Cerebellar nuclear complex (tissue), 1 donor: Measurements from ENCODE around the gene TSEN54.

ENCODE experiments used
- DNase-seq, 2 experiments: peaks; one replicate each; lab custom pipeline; 2025; lab: John Stamatoyannopoulos, UW

The TSEN54 gene

DNA sequence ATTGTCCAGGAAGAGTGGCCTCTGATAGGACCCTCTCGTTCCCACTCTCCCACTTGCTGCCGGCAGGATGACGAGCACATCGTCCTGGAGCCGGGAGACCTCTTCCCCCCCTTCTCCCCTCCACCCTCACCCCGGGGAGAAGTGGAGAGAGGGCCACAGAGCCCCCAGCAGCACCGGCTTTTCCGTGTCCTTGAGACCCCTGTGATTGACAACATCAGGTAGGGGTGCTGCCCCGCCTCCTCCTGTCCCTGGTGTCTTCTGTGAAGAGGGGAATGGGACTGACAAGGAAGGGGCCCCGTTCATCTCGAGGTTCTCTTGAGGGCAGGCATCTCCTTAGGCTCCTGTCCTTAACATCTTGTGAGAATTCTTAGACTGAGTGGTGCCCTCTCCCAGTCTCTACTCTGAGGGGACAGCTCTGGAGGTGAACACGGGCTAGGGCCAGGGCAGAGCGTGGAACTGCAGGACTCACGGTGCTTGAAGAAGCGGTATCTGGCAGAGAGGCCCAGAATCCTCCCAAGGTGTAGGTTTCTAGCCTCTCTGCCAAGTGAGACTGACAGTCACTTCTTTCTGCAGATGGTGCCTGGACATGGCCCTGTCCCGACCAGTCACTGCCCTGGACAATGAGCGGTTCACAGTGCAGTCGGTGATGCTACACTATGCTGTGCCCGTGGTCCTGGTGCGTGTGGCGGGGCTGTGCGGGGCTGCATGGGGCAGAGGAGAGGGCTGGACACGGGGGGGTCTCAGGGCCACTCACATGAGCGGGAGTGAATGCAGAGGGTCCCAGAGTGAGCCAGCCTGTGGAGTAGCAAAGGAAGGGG lies 27.4 kb upstream of the TSEN54 start:
- DNase-seq, result no peak

DNA sequence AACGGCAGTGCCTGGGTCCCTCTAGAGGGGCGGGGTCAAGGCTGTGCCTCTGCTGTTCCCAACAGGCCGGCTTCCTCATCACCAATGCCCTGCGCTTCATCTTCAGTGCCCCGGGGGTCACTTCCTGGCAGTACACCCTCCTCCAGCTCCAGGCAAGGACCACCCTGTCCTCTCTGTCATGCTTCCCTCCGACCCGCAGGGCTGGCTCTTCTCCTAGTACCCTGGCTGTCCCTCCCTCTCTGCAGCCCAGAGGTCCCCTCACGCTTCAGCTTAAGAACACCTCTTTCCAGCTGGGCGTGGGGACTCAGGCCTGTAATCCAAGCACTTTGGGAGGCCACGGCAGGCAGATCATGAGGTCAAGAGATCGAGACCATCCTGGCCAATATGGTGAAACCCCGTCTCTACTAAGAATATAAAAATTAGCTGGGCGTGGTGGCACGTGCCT lies 26.8 kb upstream of the TSEN54 start:
- no peak for DNase-seq

DNA sequence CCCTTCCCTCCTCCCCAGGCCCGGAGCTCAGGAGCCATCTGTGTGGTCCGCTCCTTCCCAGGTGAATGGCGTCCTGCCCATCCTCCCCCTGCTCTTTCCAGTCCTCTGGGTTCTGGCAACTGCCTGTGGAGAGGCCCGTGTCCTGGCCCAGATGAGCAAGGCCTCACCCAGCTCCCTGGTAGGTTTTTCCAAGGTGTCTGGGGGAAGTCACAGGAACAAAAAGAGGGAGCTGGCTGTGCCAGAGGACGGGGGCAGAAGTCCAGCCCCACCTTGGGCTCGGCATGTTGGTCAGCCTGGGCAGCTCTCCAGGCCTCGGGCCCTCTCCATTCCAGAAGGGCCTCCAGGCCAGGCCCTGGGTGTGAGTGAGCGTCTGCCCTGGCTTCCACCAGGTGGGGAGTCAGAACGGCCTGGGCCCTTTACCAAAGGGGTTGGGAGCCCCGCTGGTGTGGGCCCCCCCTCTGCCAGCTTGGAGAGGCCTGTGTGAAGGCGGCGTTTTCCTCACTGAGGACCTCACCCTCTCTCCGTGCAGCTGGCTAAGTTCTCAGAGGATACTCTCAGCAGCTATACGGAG lies 26.1 kb upstream of the TSEN54 start:
- peak in 1 of 2 experiments; percentile 16 for DNase-seq

DNA sequence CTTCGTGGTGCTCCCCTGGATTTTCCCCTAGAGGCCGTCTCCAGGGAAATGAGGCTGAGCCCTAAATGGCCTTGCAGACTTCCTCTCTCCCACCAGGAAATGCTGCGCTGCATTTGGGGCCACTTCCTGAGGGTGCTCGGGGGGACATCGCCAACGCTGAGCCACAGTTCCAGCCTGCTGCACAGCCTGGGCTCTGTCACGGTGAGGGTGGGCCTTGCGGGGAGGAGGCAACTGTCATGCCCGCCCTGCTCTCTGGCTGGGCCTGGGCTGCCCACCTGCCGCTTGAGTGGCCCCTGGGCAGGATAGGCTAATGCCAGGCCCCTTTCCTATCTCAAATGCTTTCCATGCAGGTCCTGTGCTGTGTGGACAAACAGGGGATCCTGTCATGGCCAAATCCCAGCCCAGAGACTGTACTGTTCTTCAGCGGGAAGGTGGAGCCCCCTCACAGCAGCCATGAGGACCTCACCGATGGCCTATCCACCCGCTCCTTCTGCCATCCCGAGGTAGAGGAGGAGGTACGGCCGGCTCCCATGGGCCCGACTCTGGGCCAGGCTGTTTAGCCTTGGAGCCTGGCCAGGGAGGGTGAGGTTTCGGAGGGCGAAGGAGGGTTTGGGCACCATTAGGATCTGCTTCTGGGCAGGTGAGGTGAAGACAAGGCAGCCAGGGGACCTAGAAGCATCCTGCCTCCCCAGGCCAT lies 25.2 kb upstream of the TSEN54 start:
- DNase-seq, result no peak

DNA sequence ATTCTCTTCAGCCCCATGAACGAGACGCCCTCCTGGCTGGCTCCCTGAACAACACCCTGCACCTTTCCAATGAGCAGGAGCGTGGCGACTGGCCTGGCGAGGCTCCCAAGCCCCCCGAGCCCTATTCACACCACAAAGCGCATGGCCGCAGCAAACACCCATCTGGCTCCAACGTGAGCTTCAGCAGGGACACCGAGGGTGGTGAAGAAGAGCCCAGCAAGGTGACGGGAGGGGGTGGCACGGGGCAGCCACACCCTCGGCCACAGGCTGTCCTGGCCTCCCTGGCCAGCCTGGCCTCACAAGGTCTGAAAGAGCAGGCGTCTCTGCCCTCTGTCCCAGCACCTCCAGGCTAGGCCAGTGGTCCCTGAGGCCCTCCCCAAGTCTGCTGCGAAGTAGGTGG lies 24.6 kb upstream of the TSEN54 start:
- no peak for DNase-seq

DNA sequence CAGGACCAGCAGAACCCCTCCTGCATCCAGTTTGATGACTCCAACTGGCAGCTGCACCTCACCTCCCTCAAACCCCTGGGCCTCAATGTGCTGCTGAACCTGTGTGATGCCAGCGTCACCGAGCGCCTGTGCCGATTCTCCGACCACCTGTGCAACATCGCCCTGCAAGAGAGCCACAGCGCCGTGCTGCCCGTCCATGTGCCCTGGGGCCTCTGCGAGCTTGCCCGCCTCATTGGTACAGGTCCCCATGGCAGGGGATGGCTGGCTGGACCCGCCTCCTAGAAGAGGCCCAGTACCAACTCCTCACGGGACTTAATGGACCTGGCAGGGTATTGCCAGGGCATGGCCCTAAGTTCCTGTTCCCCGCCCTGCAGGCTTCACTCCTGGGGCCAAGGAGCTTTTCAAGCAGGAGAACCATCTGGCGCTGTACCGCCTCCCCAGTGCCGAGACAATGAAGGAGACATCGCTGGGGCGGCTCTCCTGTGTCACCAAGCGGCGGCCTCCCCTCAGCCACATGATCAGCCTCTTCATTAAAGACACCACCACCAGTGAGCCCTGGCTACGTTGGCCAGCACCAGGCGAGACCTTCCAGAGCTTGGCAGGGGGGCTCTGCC lies 23.7 kb upstream of the TSEN54 start:
- no peak for DNase-seq

DNA sequence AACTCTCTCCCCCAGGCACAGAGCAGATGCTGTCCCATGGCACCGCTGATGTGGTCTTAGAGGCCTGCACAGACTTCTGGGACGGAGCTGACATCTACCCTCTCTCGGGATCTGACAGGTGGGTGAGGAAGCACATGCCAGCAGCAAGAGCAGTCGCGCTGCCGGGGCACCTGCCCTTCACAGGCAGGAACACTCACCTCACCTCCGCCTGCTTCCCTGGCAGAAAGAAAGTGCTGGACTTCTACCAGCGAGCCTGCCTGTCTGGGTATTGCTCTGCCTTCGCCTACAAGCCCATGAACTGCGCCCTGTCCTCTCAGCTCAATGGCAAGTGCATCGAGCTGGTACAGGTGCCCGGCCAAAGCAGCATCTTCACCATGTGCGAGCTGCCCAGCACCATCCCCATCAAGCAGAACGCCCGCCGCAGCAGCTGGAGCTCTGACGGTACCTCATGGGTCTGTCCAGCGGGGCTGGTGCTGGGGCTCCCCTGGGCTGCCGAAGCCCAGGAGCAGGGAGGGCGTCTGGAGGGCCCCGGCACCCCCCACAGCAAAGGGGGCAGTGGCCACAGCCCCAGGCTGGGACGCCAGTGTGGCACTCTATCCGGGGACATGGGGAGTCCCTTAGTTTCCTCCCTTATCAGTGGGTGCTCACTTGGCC lies 22.7 kb upstream of the TSEN54 start:
- no peak for DNase-seq

DNA sequence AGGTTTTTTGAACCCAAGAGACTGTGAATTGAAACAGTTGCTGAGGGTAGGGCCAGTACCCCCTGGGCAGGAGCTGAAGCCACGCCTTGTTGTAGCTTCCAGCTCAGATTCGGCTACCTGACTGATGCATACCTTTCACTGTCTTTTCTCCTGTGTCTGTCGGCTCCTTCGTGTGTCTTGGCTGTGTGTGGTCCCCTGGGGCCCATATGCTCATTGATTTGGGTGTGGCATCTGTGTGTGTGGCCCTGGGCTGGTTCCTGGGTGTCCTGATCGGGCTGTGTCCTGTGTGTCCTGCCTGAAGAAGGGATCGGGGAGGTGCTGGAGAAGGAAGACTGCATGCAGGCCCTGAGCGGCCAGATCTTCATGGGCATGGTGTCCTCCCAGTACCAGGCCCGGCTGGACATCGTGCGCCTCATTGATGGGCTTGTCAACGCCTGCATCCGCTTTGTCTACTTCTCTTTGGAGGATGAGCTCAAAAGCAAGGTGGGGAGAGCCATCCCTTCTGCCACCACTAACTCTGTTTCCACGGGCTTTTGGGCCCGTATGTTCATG lies 21.9 kb upstream of the TSEN54 start:
- no peak for DNase-seq

DNA sequence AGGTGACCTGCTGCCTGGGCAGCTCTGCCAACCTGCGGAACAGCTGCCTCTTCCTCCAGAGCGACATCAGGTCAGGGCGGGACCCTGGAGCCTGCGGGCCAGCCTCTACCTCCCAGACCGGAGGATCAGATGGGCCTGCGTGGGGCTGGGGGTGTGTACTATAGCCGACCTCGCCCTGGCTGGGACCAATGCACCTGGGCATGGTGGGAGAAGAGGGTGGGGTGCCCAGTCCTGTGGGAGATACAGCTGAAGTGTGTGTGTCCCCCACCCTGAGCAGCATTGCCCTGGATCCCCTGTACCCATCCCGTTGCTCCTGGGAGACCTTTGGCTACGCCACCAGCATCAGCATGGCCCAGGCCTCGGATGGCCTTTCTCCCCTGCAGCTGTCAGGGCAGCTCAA lies 20.3 kb upstream of the TSEN54 start:
- DNase-seq, result no peak

DNA sequence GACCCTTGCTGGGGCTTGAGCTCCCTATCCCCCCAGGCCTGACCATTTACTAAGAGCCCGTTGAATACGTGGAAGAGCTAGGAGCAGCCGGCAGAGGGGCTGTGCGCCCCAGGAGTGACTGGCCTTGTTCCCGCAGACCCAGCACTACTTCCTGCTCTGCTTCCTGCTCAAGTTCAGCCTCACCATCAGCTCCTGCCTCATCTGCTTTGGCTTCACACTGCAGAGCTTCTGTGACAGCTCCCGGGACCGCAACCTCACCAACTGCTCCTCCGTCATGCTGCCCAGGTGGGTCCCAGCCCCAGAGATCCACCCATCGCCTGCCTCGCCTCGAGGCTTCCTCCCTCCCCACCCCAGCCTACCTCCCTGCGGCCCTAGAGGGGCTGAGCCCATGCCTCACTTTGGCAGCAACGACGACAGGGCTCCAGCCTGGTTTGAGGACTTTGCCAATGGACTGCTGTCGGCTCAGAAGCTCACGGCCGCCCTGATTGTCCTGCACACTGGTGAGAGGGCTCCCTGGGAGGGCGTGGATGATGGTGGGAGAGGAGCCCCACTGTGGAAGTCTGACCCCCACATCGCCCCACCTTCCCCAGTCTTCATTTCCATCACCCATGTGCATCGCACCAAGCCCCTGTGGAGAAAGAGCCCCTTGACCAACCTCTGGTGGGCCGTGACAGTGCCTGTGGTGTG lies 18.1 kb upstream of the TSEN54 start:
- DNase-seq, result no peak

DNA sequence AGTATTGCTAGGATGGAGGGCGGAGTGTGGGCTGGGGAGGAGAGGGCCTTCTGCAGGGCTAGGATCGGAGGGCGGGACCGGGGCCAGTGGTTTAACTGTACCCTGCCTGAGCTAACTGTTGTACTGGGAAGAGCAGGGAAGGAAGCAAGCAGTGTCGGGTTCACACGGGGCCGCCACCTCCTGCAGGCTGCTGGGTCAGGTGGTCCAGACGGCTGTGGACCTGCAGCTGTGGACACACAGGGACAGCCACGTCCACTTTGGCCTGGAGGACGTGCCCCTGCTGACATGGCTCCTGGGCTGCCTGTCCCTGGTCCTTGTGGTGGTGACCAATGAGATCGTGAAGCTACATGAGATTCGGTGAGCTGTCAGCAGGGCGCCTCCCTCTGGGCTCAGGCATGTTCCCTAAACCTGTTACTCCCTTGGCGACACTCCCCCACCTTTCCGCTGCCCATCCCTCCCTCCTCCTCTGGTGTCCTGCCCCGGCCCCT lies 17.6 kb upstream of the TSEN54 start:
- no peak for DNase-seq

DNA sequence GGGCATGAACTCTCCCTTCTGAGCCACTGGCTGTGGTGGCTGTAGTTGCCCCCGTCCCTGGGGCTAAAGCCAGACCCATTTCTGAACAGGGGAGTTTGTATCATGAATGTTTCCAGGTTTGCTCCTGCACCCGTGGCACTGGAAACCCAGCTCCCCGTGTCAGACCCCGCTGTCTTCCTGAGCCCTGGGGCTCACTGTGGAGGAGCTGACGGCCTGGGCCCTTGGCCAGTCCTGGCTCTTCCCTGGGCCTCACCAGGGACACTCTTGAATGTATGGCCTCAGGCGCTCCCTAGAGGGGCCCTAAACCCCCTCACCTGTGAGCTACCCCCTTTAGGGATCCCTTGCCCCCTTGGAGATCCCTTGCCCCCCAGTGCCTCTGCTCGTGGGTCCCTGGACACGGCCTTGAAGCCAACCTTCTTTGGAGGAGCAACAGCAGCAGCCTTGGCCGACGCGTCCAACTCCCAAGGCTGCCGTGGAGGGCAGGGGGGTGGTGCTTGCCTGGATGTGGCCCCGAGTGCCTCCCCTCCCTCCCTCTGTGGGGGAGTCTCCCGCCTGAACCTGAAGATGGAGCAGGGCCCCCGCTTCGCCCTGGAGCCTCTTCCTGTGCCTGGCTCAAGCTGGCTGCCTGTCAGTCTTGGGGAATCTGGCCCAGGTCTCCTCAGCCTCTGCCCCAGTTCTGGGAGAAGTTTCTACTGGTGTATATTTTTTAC lies 16.9 kb upstream of the TSEN54 start:
- DNase-seq, result no peak

DNA sequence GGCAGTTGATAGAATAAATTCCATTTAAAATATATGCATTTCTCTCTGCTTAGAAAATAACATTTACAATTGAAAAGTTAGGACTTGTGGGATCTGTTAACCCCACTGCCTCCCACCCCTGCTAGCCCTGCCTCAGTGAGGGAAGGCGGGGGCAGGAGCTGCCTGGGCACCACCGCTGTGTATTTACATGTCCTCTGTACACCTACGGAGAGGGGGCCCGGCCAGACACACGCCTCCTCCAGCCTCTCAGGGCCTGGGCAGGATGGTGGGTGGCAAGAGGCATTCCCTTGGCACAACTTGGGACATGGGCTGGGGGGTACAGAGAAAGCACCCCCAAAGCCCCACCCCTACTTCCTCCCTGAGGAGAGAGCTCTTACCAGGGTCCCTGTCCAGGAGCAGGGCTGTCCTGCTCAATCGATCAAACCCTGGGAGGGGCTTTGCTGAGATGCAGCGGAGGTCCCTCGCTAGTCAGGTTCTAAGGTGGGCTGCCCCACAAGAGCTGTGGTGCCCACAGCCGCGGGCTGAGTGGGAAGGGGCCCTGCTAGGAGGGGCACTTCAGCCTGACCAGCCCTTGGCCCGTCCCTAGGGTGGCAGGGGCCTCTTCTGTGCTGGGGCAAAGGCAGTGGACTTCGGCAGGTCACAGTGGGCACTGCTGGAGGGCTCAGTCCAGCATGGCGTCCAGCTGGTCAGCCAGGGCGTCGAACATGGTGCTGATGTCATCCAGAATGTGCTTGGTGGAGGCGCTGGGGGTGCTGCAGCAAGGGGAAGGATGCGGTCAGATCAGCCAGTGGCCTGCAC lies 15.7 kb upstream of the TSEN54 start:
- no peak for DNase-seq

DNA sequence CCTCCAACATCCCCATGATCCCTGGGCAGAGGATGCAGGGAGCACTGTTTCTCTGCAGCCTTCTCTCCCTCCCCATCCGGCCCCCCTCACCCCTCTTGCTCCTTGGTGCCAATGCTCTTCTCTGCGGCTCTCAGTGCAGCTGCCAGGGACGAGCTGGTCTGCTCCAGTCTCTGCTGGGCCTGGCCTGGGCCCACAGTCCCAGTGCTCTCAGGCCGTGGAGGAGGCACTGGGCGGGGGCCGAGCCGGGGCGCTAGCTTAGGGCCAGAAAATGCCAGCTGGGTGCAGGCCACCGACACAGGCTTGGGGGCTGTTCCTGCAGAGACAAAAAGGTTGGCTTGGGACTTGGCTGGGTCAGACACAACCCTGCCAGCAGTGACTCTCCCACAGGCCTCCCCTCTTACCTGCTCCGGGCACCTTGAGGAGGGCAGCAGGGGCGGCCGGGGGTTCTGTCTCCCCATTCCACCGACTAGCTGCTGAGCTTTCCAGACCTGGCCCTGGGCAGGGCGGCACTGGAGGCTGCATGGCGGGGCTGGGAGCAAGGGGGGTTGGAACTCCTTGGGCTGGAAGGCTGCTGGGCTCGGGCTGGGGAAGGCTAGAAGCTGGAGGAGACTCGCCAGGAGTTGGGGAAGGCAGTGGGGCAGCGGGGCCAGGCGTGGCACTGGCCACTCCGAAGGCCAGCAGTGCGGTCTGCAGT lies 14.8 kb upstream of the TSEN54 start:
- no peak for DNase-seq

DNA sequence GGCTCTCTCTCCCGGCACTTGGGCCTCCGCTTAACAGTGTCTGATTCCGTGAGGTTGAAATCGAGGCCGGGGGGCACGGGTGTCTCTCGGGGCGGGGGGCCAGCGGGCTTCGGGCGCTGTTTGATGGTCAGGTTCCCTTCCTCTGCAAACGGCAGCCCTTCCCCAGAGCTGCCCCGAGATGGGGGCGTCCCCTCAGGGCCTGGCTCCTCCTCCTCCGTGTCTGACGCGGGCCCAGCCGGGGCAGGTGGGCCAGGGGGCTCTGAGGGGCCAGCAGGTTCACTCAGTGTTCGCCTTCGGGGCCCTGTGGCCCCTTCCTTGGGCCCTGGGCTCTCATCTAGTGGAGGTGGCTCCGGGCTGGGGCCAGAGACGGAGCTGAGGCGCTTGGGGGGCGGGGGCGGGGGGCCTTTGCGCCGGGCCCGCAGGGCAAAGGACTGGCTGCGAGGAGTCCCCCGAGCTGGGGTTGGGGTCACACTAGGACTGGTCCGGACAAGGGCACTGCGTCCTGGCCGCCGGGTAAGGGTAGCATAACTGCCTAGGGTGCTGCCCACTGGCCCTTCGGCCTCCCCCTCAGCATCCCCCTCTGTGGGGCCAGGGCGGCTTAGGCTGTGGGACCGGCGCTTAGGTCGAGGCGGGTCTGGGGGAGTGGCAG lies 14.1 kb upstream of the TSEN54 start:
- DNase-seq, result no peak

DNA sequence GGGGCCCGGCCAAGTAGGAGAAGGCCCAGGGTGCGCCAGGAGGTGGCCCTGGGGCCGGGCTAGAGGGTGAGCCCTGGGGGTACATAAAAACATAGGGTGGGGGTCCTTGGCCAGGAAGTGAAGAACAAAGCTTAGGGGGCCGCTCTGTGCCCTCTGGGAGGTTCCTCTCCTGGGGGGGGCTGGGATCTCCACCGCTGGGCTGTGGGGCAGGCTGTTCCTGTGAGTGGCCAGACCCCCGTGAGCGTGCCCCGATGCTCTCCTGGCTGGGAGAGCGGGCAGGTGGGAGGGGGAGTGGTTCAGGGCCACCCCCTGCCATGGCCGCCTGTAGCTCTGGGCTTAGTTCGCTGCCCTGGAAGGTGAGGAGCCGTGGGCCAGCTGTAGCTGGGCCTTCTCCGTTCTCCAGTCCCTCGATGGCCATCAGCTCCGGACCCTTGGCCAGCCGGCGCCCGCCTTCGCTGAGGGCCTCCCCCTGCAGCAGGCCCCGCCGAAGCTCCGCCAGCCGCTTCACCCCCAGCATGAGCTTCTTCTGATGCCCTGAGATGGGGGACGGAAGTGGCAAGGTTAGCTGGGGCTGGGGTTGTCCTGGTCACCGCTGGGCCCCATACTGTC lies 13.5 kb upstream of the TSEN54 start:
- DNase-seq, result no peak

DNA sequence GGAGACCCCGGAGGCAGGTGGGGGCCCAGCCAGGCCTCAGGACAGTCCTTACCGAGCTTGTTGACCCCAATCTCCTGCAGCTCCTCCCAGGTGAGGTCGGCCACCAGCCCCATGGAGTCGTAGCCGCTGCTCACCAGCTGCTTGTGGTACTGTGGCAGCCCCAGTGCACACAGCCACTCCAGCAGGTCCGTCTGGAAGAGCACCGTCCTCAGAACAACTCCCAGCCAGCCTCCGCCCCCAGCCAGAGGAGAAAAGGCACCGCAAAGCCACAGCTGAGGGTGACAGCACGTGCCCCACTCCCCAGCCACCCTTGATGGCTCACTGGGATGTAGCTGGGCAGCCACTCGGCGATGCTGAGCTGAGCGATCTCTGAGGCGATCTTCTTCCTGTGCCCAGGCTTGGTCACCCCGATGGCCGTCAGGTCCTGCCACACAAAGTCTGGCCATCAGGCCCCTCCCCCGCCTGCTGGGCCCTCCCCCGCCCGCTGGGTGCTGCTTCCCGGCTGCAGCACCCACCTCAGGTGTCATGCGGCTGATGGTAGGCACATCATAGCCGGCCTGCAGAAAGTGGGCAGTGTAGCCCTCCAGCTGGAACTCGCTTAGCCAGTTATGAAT lies 12.9 kb upstream of the TSEN54 start:
- DNase-seq, result no peak

DNA sequence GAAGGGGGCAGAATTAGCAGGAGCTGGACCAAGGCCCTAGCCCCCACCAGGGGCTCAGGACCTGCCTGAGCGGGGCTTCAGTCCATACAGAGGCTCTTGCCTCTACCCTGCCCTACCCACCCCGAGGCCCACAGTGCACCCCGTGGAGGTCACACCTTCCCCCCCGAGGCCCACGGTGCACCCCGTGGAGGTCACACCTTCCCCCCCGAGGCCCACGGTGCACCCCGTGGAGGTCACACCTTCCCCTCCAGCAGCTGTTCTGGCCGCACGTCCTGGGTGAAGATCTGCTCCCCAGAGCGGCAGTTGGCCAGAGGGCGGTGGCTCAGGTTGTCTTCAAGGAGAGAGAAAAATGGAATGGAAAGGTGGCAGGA lies 12.4 kb upstream of the TSEN54 start:
- no peak for DNase-seq
